ENCODE measurements around the gene FHIT.

GRCh38 chr3:60048447-60048848, 1202.8 kb downstream of the FHIT start:
- TF ChIP-seq CTCF (conservative IDR thresholded peaks at IDR 0.05; ENCODE audit: low read depth, low read length) (no peak), EZH2 (IDR thresholded peaks at IDR 0.05; ENCODE audit: low read length, unreplicated experiment) (no peak), EZH2phosphoT487 (IDR thresholded peaks at IDR 0.05; ENCODE audit: borderline replicate concordance, low read length) (no peak)

All from PC-3 (cell line).